Ishikawa (cell line): Measurements from ENCODE around the gene FSTL1.

Source experiments
- CEBPB ChIP-seq: IDR thresholded peaks from 2 replicates; pipeline ENCODE4 v1.6.1; 2012
- CREB1 ChIP-seq: IDR thresholded peaks from 2 replicates; pipeline ENCODE4 v1.6.1; 2012; ENCODE audit warnings: low read depth
- EGR1 ChIP-seq: IDR thresholded peaks from 2 replicates; pipeline ENCODE4 v1.6.1; 2012
- EP300 ChIP-seq: IDR thresholded peaks from 2 replicates; pipeline ENCODE4 v1.6.1; 2012; ENCODE audit warnings: borderline replicate concordance
- FOXM1 ChIP-seq: IDR thresholded peaks from 2 replicates; pipeline ENCODE4 v1.6.1; 2012; ENCODE audit warnings: low read depth, borderline replicate concordance
- MAX ChIP-seq: IDR thresholded peaks from 2 replicates; pipeline ENCODE4 v1.6.1; 2012
- NFIC ChIP-seq: IDR thresholded peaks from 2 replicates; pipeline ENCODE4 v1.6.1; 2012
- RAD21 ChIP-seq: IDR thresholded peaks from 2 replicates; pipeline ENCODE4 v1.6.1; 2012; ENCODE audit warnings: low read depth
- TAF1 ChIP-seq: IDR thresholded peaks from 2 replicates; pipeline ENCODE4 v1.6.1; 2012; ENCODE audit warnings: low read depth, mild to moderate bottlenecking
- TCF12 ChIP-seq: IDR thresholded peaks from 2 replicates; pipeline ENCODE4 v1.6.1; 2012; ENCODE audit warnings: low read depth
- TEAD4 ChIP-seq: IDR thresholded peaks from 2 replicates; pipeline ENCODE4 v1.6.1; 2012
- USF1 ChIP-seq: IDR thresholded peaks from 2 replicates; pipeline ENCODE4 v1.6.1; 2012
- YY1 ChIP-seq: IDR thresholded peaks from 2 replicates; pipeline ENCODE4 v1.6.1; 2012; ENCODE audit warnings: low read depth
- ZBTB7A ChIP-seq: IDR thresholded peaks from 2 replicates; pipeline ENCODE4 v1.6.1; 2012; ENCODE audit warnings: low read depth
- TF ChIP-seq, protein P1 (sequence below): IDR thresholded peaks from 2 replicates; pipeline ENCODE4 v1.6.1; 2012; ENCODE audit warnings: low read depth, mild to moderate bottlenecking

Gene FSTL1

GRCh38 chr3:120423432-120423831 is 27.4 kb downstream of the FSTL1 start:
- TF ChIP-seq CEBPB (no peak), RAD21 (no peak), ZBTB7A (no peak), TAF1 (no peak), TCF12 (no peak), FOXM1 (no peak), USF1 (no peak), YY1 (no peak), NFIC (no peak), MAX (no peak), EP300 (no peak)

DNA sequence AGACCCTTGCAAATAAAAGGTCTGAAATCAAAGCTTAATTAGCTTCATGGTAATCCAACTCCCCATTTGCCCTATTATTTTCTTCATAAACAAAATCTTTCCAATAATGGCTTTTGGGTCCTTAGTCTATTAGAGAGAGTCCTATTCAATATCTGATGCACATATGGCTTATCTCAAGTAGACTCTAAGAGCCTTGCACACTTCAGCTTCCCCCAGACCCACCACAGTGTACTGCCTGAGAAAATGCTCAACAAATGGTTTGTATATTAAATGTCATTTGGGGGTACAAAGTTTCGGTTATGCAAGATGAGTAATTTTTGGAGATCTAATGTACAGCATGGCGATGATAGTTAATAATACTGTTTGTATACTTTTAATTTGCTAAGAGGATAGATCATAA is 28.9 kb downstream of the FSTL1 start:
- TF ChIP-seq YY1 (no peak), MAX (no peak), USF1 (no peak), RAD21 (no peak), TCF12 (no peak), CREB1 (no peak), TAF1 (no peak)

- TF ChIP-seq, protein P1, sequence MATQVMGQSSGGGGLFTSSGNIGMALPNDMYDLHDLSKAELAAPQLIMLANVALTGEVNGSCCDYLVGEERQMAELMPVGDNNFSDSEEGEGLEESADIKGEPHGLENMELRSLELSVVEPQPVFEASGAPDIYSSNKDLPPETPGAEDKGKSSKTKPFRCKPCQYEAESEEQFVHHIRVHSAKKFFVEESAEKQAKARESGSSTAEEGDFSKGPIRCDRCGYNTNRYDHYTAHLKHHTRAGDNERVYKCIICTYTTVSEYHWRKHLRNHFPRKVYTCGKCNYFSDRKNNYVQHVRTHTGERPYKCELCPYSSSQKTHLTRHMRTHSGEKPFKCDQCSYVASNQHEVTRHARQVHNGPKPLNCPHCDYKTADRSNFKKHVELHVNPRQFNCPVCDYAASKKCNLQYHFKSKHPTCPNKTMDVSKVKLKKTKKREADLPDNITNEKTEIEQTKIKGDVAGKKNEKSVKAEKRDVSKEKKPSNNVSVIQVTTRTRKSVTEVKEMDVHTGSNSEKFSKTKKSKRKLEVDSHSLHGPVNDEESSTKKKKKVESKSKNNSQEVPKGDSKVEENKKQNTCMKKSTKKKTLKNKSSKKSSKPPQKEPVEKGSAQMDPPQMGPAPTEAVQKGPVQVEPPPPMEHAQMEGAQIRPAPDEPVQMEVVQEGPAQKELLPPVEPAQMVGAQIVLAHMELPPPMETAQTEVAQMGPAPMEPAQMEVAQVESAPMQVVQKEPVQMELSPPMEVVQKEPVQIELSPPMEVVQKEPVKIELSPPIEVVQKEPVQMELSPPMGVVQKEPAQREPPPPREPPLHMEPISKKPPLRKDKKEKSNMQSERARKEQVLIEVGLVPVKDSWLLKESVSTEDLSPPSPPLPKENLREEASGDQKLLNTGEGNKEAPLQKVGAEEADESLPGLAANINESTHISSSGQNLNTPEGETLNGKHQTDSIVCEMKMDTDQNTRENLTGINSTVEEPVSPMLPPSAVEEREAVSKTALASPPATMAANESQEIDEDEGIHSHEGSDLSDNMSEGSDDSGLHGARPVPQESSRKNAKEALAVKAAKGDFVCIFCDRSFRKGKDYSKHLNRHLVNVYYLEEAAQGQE, result no peak
- no peak for TF ChIP-seq MAX
Measured at GRCh38 chr3:120420928-120421551, 29.8 kb downstream of the FSTL1 start.

GRCh38 chr3:120420360-120420759 is 30.4 kb downstream of the FSTL1 start:
- TF ChIP-seq TCF12 (no peak), USF1 (no peak), CREB1 (no peak), NFIC (no peak), CEBPB (no peak), ZBTB7A (no peak), MAX (no peak), EP300 (no peak), TEAD4 (no peak), YY1 (no peak), TAF1 (no peak), RAD21 (no peak)

DNA sequence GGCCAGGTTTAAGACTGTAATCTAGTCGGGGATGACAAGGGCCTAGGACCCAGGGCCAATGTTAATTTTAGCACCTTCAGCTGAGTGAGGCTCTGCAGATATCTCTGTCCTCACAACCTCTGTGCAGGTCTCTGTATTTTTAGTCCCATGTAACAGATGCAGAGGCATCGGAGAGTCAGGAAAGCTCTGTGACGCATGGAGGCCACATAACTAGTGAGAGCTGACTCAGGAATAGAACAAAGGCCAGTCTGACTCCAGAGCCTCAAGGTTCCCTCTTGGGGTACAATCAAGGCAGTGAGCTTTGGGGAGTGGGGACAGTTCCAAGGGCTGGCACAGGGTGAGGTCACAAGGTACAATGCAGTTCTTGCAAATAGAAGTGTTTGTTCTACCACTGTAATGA is 31.0 kb downstream of the FSTL1 start:
- no peak for TF ChIP-seq TAF1
- no peak for TF ChIP-seq NFIC
- no peak for TF ChIP-seq CEBPB
- no peak for TF ChIP-seq TEAD4
- TF ChIP-seq ZBTB7A, result no peak
- no peak for TF ChIP-seq USF1
- TF ChIP-seq CREB1, result no peak
- no peak for TF ChIP-seq MAX
- no peak for TF ChIP-seq EP300
- no peak for TF ChIP-seq EGR1
- TF ChIP-seq YY1, result no peak
- no peak for TF ChIP-seq RAD21
- TF ChIP-seq FOXM1, result no peak
- no peak for TF ChIP-seq TCF12
- TF ChIP-seq, protein P1, result no peak
